Measurements from ENCODE around the gene HOGA1. TPM values are rescaled to one million over a fixed set of nuclear protein-coding genes. Genes with fewer than 3 reads are reported as not detected.

The HOGA1 gene
- total RNA-seq, 1 donor from 2014 or later = 2.6 TPM

DNA sequence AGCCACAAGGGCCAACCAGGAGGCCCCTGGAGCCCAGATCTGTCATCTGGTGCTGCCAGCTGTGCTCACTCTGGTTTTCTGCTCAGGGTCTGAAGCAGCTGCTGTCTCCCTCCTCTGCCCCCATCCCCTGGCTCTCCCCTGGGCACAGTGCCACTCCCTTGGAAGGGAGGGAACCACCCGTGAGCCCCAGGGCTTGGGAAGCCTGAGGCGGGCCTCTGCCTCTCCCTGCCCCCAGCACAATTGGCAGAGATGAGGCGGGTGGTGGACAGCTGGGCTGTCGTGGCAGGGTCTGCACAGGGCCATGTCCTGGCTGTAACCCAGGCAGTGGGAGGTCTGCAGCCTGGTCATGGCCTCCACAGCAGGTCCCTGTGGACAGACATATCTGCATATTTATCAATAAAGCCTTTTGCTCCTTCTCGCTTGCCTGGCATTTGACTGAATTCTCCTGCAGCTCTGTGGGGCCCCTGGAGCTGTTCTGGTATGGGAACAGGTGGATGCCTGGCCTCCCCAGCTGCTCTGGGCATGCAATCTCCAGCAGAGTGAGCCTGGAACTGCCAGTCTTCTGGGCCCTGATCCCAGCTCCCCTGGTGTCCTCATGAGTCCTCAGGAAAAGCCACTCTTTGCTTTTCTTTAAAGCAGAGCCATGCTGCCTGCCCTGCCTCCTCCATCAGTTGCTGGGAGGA is 13.3 kb upstream of the HOGA1 start:
- Histone ChIP-seq H3K27ac (no peak overlapping the region), H3K4me1 (peaks cover 10 to 19% of the 10 kb centered on the region in 2 donors), H3K27me3 (no peaks in the 10 kb centered on the region), H3K4me3 (no peak overlapping the region), H3K9me3 (no peaks in the 10 kb centered on the region), H3K36me3 (peaks cover 26 to 33% of the 10 kb centered on the region in 2 donors)
- TF ChIP-seq, protein P1, sequence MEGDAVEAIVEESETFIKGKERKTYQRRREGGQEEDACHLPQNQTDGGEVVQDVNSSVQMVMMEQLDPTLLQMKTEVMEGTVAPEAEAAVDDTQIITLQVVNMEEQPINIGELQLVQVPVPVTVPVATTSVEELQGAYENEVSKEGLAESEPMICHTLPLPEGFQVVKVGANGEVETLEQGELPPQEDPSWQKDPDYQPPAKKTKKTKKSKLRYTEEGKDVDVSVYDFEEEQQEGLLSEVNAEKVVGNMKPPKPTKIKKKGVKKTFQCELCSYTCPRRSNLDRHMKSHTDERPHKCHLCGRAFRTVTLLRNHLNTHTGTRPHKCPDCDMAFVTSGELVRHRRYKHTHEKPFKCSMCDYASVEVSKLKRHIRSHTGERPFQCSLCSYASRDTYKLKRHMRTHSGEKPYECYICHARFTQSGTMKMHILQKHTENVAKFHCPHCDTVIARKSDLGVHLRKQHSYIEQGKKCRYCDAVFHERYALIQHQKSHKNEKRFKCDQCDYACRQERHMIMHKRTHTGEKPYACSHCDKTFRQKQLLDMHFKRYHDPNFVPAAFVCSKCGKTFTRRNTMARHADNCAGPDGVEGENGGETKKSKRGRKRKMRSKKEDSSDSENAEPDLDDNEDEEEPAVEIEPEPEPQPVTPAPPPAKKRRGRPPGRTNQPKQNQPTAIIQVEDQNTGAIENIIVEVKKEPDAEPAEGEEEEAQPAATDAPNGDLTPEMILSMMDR (IDR thresholded peaks at IDR 0.05) = no peak
- DNase-seq (ENCODE audit: low spot score in 2 of 2) = no peak
- intact Hi-C loops (cut with DNase I) = no loop called here

DNA sequence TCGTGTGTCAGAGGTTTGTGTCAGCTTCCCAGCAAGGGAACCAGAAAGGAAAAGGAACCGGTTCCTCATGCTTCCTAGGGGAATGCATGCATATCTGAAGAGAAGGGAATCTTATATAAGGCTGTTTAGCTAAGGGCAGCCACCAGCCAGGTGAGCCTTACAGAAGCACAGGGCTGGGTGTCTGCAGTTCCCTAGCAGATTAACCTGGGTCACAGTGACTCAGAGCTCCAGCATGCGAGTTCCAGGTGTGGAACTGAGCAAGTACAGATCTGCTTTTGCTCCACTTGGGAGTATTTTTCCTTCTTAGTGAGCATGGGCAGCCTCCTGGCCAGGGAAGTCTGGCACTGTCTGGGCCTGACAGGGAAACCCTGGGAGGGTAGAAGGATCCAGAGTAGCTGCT is 12.6 kb upstream of the HOGA1 start:
- Histone ChIP-seq H3K4me1 (peaks cover 10 to 14% of the 10 kb centered on the region in 2 donors), H3K9me3 (no peaks in the 10 kb centered on the region), H3K36me3 (peaks cover 26 to 33% of the 10 kb centered on the region in 2 donors), H3K4me3 (no peak overlapping the region), H3K27ac (no peak overlapping the region), H3K27me3 (no peaks in the 10 kb centered on the region)
- intact Hi-C loops (cut with DNase I) = loop anchor here (1.0 kb wide), 1 partner anchor 41 kb away; no protein-coding TSS in a partner anchor
- TF ChIP-seq, protein P1 (IDR thresholded peaks at IDR 0.05) = no peak
- no peak for DNase-seq (ENCODE audit: low spot score in 2 of 2)

DNA sequence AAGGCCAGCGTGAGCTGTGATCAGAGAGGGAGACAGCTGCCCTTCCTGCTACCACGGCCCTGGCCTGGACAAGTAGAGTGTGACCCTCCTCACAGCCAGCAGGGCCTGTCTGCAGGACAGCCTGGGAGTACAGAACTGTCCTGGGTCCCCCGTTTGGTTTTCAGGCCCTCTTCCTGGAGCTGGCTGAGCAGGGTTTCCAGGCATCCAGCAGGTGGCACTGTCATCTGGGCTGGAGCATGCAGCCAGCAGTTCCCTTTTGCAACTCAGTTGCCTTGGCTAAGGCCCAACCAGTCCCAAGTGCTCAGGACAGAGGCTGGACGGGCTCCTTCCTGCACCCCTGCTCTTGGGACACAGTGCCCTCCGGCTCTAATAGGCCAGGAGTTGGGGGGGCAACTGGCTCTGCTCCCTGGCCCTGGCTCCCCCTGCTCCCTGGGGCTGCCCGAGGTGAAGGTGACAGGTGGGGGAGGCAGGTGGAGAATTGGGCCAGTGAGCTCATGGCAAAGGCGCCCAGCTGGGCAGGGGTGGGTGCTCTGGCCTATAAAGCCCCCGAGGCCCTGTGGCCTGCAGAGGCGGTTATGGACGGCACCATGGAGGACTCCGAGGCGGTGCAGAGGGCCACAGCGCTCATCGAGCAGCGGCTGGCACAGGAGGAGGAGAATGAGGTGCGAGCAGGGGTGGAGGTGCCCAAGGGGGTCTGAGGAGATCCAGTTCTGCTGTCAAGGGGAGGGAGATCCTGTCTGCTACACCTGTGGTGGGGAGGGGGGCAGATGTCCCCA is 11.8 kb upstream of the HOGA1 start, which contains the start of gene ANKRD2:
Gene ANKRD2, plus strand, starts transcription at position 566 of the 776 bp plus-strand sequence. Its CDS starts 10 bp downstream, at position 576.
- H3K4me1 ChIP-seq = peaks cover 10 to 14% of the 10 kb centered on the region in 2 donors
- peak within 1 kb of the TSS; percentile 16 to 76 for H3K27ac ChIP-seq
- intact Hi-C loops (cut with DNase I) = loop anchor here (1.0 kb wide), 1 partner anchor 40 kb away; no protein-coding TSS in a partner anchor
- no peaks in the 10 kb centered on the region for H3K27me3 ChIP-seq
- DNase-seq (ENCODE audit: low spot score in 2 of 2) = peak in 1 of 2 donors; percentile 90
- no peaks in the 10 kb centered on the region for H3K9me3 ChIP-seq
- TF ChIP-seq, protein P1 (IDR thresholded peaks at IDR 0.05) = peak; percentile 86 to 97 (median 87)
- peaks cover 26 to 33% of the 10 kb centered on the region in 2 donors for H3K36me3 ChIP-seq
- no peak within 1 kb of the TSS for H3K4me3 ChIP-seq

DNA sequence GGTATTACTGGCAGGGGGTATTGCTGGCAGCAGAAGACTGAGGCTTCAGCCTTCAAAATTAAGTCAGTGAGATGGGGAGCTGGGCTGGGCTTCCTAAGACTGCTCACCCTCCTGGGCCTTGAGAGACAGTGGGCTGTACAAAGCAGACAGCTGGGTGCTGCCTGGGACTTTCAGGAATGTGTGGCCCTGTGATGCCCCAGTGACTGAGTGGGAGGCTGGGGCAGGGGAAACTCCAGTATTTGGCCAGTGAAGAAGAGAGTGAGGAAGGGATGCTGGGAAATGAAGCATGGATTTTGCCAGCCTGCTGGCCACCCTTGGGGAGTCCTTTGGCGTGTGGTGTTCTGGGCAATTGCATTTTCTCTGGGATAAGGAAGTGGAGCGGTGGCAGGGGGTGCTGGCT is 11.2 kb upstream of the HOGA1 start:
- Histone ChIP-seq H3K9me3 (no peaks in the 10 kb centered on the region), H3K27ac (no peak overlapping the region), H3K4me3 (no peak overlapping the region), H3K27me3 (no peaks in the 10 kb centered on the region), H3K4me1 (peaks cover 10 to 14% of the 10 kb centered on the region in 2 donors), H3K36me3 (peaks cover 26 to 30% of the 10 kb centered on the region in 2 donors)
- intact Hi-C loops (cut with DNase I) = no loop called here
- TF ChIP-seq, protein P1 (IDR thresholded peaks at IDR 0.05) = no peak
- no peak for DNase-seq (ENCODE audit: low spot score in 2 of 2)

DNA sequence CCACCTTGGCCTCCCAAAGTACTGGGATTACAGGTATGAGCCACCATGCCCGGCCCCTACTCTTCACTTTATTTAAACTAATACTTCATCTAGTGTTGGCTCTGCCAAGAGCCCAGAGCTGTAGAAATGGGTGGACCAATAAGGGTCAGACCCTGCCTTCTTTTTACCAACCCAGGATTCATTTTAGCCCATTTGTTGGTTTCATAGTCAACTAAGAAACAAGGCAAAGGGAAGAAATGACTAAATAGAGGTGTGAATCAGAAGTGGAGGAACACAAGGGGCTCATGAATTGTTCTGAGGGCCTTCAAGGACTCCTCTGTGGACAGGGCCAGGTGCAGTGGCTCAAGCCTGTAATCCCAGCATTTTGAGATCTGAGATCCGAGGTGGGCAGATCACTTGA is 10.5 kb upstream of the HOGA1 start:
- Histone ChIP-seq H3K9me3 (no peaks in the 10 kb centered on the region), H3K27ac (peak overlapping the region in 1 of 2 donors; percentile 76), H3K36me3 (peaks cover 22 to 24% of the 10 kb centered on the region in 2 donors), H3K4me1 (peaks cover 10 to 14% of the 10 kb centered on the region in 2 donors), H3K27me3 (no peaks in the 10 kb centered on the region), H3K4me3 (no peak overlapping the region)
- intact Hi-C loops (cut with DNase I) = loop anchor here (1.0 kb wide), 2 partner anchors 23 to 67 kb away; partner anchors contain the start of gene PI4K2A
- DNase-seq (ENCODE audit: low spot score in 2 of 2) = no peak
- TF ChIP-seq, protein P1 (IDR thresholded peaks at IDR 0.05) = no peak
